NOMO-1 (cell line): ENCODE measurements around the gene CD48.
"Not testable (repeated sequence)": the region's sequence is repeated elsewhere in the genome, so short reads cannot be mapped to it uniquely, and the experiment has no call there.

Experiments used
- DNase-seq, 2 experiments: peaks; one replicate each; lab custom pipeline; 2025; ENCODE audit not compliant: unreplicated experiment in 2 of 2; lab: John Stamatoyannopoulos, UW

The CD48 gene

GRCh38 chr1:160716013-160716412, 4.4 kb upstream of the CD48 start:
- DNase-seq, result no peak

GRCh38 chr1:160714034-160714648, 2.5 kb upstream of the CD48 start:
- not testable (repeated sequence) for DNase-seq

GRCh38 chr1:160713161-160713560, 1.5 kb upstream of the CD48 start:
- DNase-seq, result no peak

GRCh38 chr1:160712525-160713080, 981 bp upstream of the CD48 start:
- DNase-seq, result peak in 1 of 2 experiments; percentile 56

- DNase-seq, result no peak
These were observed 383 bp downstream of the CD48 start for GRCh38 chr1:160711276-160711601.

- no peak for DNase-seq
These were observed 937 bp downstream of the CD48 start for GRCh38 chr1:160710517-160711252.

GRCh38 chr1:160709715-160710114, 1.9 kb downstream of the CD48 start:
- DNase-seq, result no peak

GRCh38 chr1:160708801-160709200, 2.8 kb downstream of the CD48 start:
- DNase-seq, result no peak

- DNase-seq, result peak; percentile 65 to 96
These were observed 3.5 kb downstream of the CD48 start for GRCh38 chr1:160708118-160708517.

- peak in 1 of 2 experiments; percentile 42 for DNase-seq
These were observed 4.2 kb downstream of the CD48 start for GRCh38 chr1:160707236-160708064.

GRCh38 chr1:160706526-160707235, 4.9 kb downstream of the CD48 start:
- DNase-seq, result peak in 1 of 2 experiments; percentile 46

GRCh38 chr1:160705742-160706141, 5.9 kb downstream of the CD48 start:
- DNase-seq, result no peak

- DNase-seq, result peak; percentile 71 to 85
These were observed 6.4 kb downstream of the CD48 start for GRCh38 chr1:160705212-160705621.

- DNase-seq, result peak; percentile 61 to 82
These were observed 7.4 kb downstream of the CD48 start for GRCh38 chr1:160704250-160704649.

- no peak for DNase-seq
These were observed 9.5 kb downstream of the CD48 start for GRCh38 chr1:160702100-160702499.

GRCh38 chr1:160692390-160692789, 19.2 kb downstream of the CD48 start:
- not testable (repeated sequence) for DNase-seq

- no peak for DNase-seq
These were observed 26.4 kb downstream of the CD48 start for GRCh38 chr1:160685266-160685665.

GRCh38 chr1:160682983-160683865, 28.4 kb downstream of the CD48 start:
- peak; percentile 78 to 80 for DNase-seq

- no peak for DNase-seq
These were observed 29.8 kb downstream of the CD48 start for GRCh38 chr1:160681891-160682140.
